GM23248 (cell line): Measurements from ENCODE around the gene SEC31A. TPM values are rescaled to one million over a fixed set of nuclear protein-coding genes. Genes with fewer than 3 reads are reported as not detected.
"Not testable (repeated sequence)": the region's sequence is repeated elsewhere in the genome, so short reads cannot be mapped to it uniquely, and the experiment has no call there.

ENCODE experiments used
- DNase-seq: peaks from one replicate; pipeline ENCODE4 v3.0.0-alpha.2; 2015
- H2AFZ ChIP-seq: fragments of 200-600 bp; sonication (generic); 2 replicates; pipeline ENCODE4 v1.6.1; 2016; ENCODE audit warnings: antibody characterized with exemption
- H3F3A ChIP-seq: fragments of 200-600 bp; sonication (generic); 2 replicates; pipeline ENCODE4 v1.6.1; 2016; ENCODE audit warnings: mild to moderate bottlenecking, antibody characterized with exemption, mixed run types; ENCODE audit not compliant: insufficient read depth
- H3K27ac ChIP-seq: fragments of 200-600 bp; sonication (generic); 2 replicates; pipeline ENCODE4 v1.5.1; 2016; ENCODE audit warnings: mild to moderate bottlenecking
- H3K27me3 ChIP-seq: fragments of 200-600 bp; sonication (generic); replicated peaks from 2 replicates; pipeline ENCODE4 v1.6.1; 2016; ENCODE audit warnings: mild to moderate bottlenecking; ENCODE audit not compliant: insufficient read depth
- H3K36me3 ChIP-seq: fragments of 200-600 bp; sonication (generic); 2 replicates; pipeline ENCODE4 v1.6.1; 2016; ENCODE audit warnings: low read depth, mild to moderate bottlenecking
- H3K4me1 ChIP-seq: fragments of 200-600 bp; sonication (generic); 2 replicates; pipeline ENCODE4 v1.6.1; 2016; ENCODE audit warnings: mild to moderate bottlenecking; ENCODE audit not compliant: insufficient read depth
- H3K4me2 ChIP-seq: fragments of 200-600 bp; sonication (generic); one replicate; pipeline ENCODE4 v1.6.1; 2016; ENCODE audit warnings: mild to moderate bottlenecking; ENCODE audit not compliant: unreplicated experiment
- H3K4me3 ChIP-seq: fragments of 200-600 bp; sonication (generic); 2 replicates; pipeline ENCODE4 v1.5.1; 2016; ENCODE audit warnings: mild to moderate bottlenecking
- H3K79me2 ChIP-seq: fragments of 200-600 bp; sonication (generic); 2 replicates; pipeline ENCODE4 v1.6.1; 2016; ENCODE audit warnings: mild to moderate bottlenecking; ENCODE audit not compliant: insufficient read depth
- H3K9ac ChIP-seq: fragments of 200-600 bp; sonication (generic); 2 replicates; pipeline ENCODE4 v1.6.1; 2016; ENCODE audit warnings: mild to moderate bottlenecking
- H3K9me2 ChIP-seq: fragments of 200-600 bp; sonication (generic); 2 replicates; pipeline ENCODE4 v1.6.1; 2016; ENCODE audit warnings: mixed run types, mild to moderate bottlenecking, moderate library complexity; ENCODE audit not compliant: insufficient read depth
- H3K9me3 ChIP-seq: fragments of 200-600 bp; sonication (generic); one replicate; pipeline ENCODE4 v1.6.1; 2017; ENCODE audit warnings: low read depth
- H4K20me1 ChIP-seq: fragments of 200-600 bp; sonication (generic); 2 replicates; pipeline ENCODE4 v1.6.0; 2016; ENCODE audit not compliant: insufficient read depth
- EZH2 ChIP-seq: fragments of 200-600 bp; sonication (generic); IDR thresholded peaks from 2 replicates; pipeline ENCODE4 v1.6.1; 2018; ENCODE audit warnings: antibody characterized with exemption, mild to moderate bottlenecking; ENCODE audit not compliant: insufficient read depth, poor library complexity, severe bottlenecking
- EZH2phosphoT487 ChIP-seq: fragments of 200-600 bp; sonication (generic); IDR thresholded peaks from 2 replicates; pipeline ENCODE4 v1.6.1; 2018; ENCODE audit warnings: antibody characterized with exemption, moderate library complexity, mild to moderate bottlenecking, low read depth; ENCODE audit not compliant: insufficient read depth
- WGBS, 2 experiments: methylation state at CpG; one replicate each; pipeline ENCODE4 v1.1.6; 2015 to 2017; ENCODE audit warnings: low lambda C conversion rate in 2 of 2, low coverage in 1 of 2; ENCODE audit errors: missing lambda C conversion rate in 2 of 2; 5-methylcytosine and 5-hydroxymethylcytosine counted together
- in situ Hi-C: fragments of 300-500 bp; cut with MboI; formaldehyde crosslinking; loops from 2 replicates; pipeline ENCODE4 v1.15.0; 2020
- polyA plus RNA-seq: library from polyadenylated mRNA; unstranded; fragments of >200 nt; fragmentation: Nextera tagmentation; extraction: Ambion mirVana; gene quantifications from 2 replicates; pipeline ENCODE4 v1.2.1, GENCODE V29; 2016
- total RNA-seq: library from RNA; depleted of rRNA; stranded (reverse); fragments of >200 nt; shearing (Covaris generic); gene quantifications from 2 replicates; pipeline ENCODE4 v1.2.3, GENCODE V29; 2014

The SEC31A gene
- total and polyA plus RNA-seq, 2 experiments from 2014 or later = 308 to 315 TPM

- Histone ChIP-seq H3K36me3 (peaks cover 85% of the 10 kb centered on the region), H3K9me2 (no peaks in the 10 kb centered on the region), H3K9ac (peak overlapping the region; percentile 74), H3K4me3 (no peak overlapping the region), H3K4me1 (peaks cover 32% of the 10 kb centered on the region), H2AFZ (no peak overlapping the region), H4K20me1 (no peaks in the 10 kb centered on the region), H3K27ac (peak overlapping the region; percentile 93), H3K9me3 (no peaks in the 10 kb centered on the region), H3K27me3 (no peaks in the 10 kb centered on the region), H3F3A (peaks cover 76% of the 10 kb centered on the region), H3K4me2 (peak overlapping the region; percentile 70), H3K79me2 (peaks cover 90% of the 10 kb centered on the region)
- peak; percentile 96 for DNase-seq
- in situ Hi-C loops = loop anchor here (25.0 kb wide), 2 partner anchors 103 to 397 kb away; no protein-coding TSS in a partner anchor
- 0% methylated on average over 1 of the region's 1 CpG for WGBS, 2 experiments
- TF ChIP-seq EZH2phosphoT487 = no peak
- TF ChIP-seq EZH2 = no peak
Observed at GRCh38 chr4:82865592-82865991, 25.4 kb downstream of the SEC31A start.

- H3K4me3 ChIP-seq = no peak overlapping the region
- peak; percentile 39 for DNase-seq
- peaks cover 90% of the 10 kb centered on the region for H3K79me2 ChIP-seq
- H3K9me2 ChIP-seq = no peaks in the 10 kb centered on the region
- H3K9ac ChIP-seq = peak overlapping the region; percentile 74
- H3K36me3 ChIP-seq = peaks cover 85% of the 10 kb centered on the region
- no peaks in the 10 kb centered on the region for H3K27me3 ChIP-seq
- peaks cover 71% of the 10 kb centered on the region for H3F3A ChIP-seq
- in situ Hi-C loops = loop anchor here (25.0 kb wide), 2 partner anchors 102 to 398 kb away; no protein-coding TSS in a partner anchor
- H3K4me1 ChIP-seq = peaks cover 32% of the 10 kb centered on the region
- TF ChIP-seq EZH2 (no peak), EZH2phosphoT487 (no peak)
- H4K20me1 ChIP-seq = no peaks in the 10 kb centered on the region
- 69 to 75% methylated on average over 6 of the region's 6 CpGs for WGBS, 2 experiments
- peak overlapping the region; percentile 93 for H3K27ac ChIP-seq
- H3K9me3 ChIP-seq = no peaks in the 10 kb centered on the region
- no peak overlapping the region for H2AFZ ChIP-seq
- peak overlapping the region; percentile 70 for H3K4me2 ChIP-seq
Observed at GRCh38 chr4:82864336-82864979, 26.5 kb downstream of the SEC31A start.

GRCh38 chr4:82861529-82861928 is 29.4 kb downstream of the SEC31A start:
- H3K9ac ChIP-seq = no peak overlapping the region
- no peak overlapping the region for H3K4me3 ChIP-seq
- no peak overlapping the region for H3K27ac ChIP-seq
- DNase-seq = no peak
- peaks cover 80% of the 10 kb centered on the region for H3K36me3 ChIP-seq
- peaks cover 24% of the 10 kb centered on the region for H3K4me1 ChIP-seq
- H4K20me1 ChIP-seq = 0 out of 2 replicates have a peak, but pooled peaks cover 4% of the 10 kb centered on the region
- H3K79me2 ChIP-seq = peaks cover 90% of the 10 kb centered on the region
- no peak overlapping the region for H3K4me2 ChIP-seq
- no peaks in the 10 kb centered on the region for H3K9me3 ChIP-seq
- in situ Hi-C loops = loop anchor here (25.0 kb wide), 2 partner anchors 99 to 401 kb away; no protein-coding TSS in a partner anchor
- no peaks in the 10 kb centered on the region for H3K27me3 ChIP-seq
- peaks cover 53% of the 10 kb centered on the region for H3F3A ChIP-seq
- H3K9me2 ChIP-seq = no peaks in the 10 kb centered on the region
- TF ChIP-seq EZH2 (no peak), EZH2phosphoT487 (no peak)
- no peak overlapping the region for H2AFZ ChIP-seq

GRCh38 chr4:82860487-82860886 is 30.5 kb downstream of the SEC31A start:
- not testable (repeated sequence) for H3K4me3 ChIP-seq, H3K9ac ChIP-seq, H3K9me3 ChIP-seq, H2AFZ ChIP-seq, H4K20me1 ChIP-seq, H3K27me3 ChIP-seq, H3K4me2 ChIP-seq, H3K27ac ChIP-seq, H3K9me2 ChIP-seq, DNase-seq
- peaks cover 17% of the 10 kb centered on the region for H3K4me1 ChIP-seq
- H3F3A ChIP-seq = peaks cover 52% of the 10 kb centered on the region
- peaks cover 95% of the 10 kb centered on the region for H3K79me2 ChIP-seq
- in situ Hi-C loops = loop anchor here (25.0 kb wide), 2 partner anchors 98 to 402 kb away; no protein-coding TSS in a partner anchor
- WGBS, 2 experiments = 98 to 100% methylated on average over 2 of the region's 2 CpGs
- H3K36me3 ChIP-seq = peaks cover 83% of the 10 kb centered on the region
